Keratinocyte (primary cell): ENCODE measurements around the gene GPS1.

Experiments
- EZH2 ChIP-seq: IDR thresholded peaks from one replicate; pipeline ENCODE4 v1.6.1; 2012; ENCODE audit warnings: inconsistent platforms, mild to moderate bottlenecking, low read length, moderate library complexity
- TF ChIP-seq, protein P1 (sequence below), 3 experiments: IDR thresholded peaks in 1 of 3; conservative IDR thresholded peaks in 1 of 3; optimal IDR thresholded peaks in 1 of 3; 2 replicates in 2 of 3; 3 replicates in 1 of 3; pipeline versions ENCODE3 to v1.5.1; 2011; ENCODE audit warnings: low read length in 3 of 3, mild to moderate bottlenecking in 3 of 3, moderate library complexity in 2 of 3, control low read depth in 1 of 3, inconsistent platforms in 1 of 3; ENCODE audit not compliant: insufficient read depth in 2 of 3; ENCODE audit errors: extremely low read depth in 1 of 3

DNA sequence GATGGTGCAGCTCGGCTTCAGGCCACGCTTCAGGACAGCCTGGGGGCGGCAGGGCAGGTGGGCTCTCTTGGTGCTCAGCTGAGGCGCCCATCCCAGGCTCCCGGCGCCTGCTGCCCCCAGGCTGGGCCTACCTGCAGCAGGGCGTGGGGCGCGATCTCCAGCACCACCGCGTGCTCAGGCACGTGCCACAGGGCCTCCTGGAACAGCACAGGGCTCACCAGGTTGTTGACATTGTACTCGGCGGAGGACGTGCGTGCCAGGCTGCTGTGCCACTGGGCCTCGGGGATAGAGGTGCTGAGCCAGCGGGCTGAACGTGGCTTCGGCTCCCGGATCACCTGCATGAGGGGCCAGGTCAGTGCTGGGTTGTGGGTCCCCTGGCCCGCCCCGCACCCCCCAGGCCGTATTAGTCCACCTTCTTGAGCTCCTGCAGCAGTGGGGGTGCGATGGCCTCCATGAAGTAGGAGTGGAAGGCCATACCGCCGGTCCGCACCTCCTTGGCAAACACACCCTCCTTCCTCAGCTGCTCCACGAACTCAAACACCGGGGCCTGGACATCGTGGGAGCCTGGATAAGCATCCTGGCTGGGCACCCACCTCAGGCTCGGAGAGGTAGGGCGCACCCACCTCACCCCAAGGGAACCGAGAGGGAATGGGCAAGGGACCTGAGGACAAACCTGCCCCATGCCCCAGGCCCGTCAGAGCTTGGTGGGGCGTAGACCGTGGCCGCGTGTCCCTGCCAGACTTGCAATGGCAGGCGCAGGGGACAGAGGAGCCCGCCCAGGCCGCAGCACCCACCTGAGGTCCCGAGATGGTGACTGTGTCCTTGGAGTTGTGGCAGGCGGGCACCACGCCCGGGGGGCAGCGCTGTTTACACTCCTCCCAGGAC, 37.4 kb downstream of the GPS1 start:
- TF ChIP-seq, protein P1, sequence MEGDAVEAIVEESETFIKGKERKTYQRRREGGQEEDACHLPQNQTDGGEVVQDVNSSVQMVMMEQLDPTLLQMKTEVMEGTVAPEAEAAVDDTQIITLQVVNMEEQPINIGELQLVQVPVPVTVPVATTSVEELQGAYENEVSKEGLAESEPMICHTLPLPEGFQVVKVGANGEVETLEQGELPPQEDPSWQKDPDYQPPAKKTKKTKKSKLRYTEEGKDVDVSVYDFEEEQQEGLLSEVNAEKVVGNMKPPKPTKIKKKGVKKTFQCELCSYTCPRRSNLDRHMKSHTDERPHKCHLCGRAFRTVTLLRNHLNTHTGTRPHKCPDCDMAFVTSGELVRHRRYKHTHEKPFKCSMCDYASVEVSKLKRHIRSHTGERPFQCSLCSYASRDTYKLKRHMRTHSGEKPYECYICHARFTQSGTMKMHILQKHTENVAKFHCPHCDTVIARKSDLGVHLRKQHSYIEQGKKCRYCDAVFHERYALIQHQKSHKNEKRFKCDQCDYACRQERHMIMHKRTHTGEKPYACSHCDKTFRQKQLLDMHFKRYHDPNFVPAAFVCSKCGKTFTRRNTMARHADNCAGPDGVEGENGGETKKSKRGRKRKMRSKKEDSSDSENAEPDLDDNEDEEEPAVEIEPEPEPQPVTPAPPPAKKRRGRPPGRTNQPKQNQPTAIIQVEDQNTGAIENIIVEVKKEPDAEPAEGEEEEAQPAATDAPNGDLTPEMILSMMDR (optimal IDR thresholded peaks at IDR 0.05 in 1 of 3, IDR thresholded peaks at IDR 0.05 in 1 of 3, conservative IDR thresholded peaks at IDR 0.05 in 1 of 3; ENCODE audit: extremely low read depth in 1 of 3, insufficient read depth in 2 of 3, low read length in 3 of 3), result no peak
- TF ChIP-seq EZH2, result no peak
